Brain microvascular endothelial cell (primary cell): Measurements from ENCODE around the gene GDF11.

Experiments used
- DNase-seq: peaks from one replicate; pipeline ENCODE4 v3.0.0-alpha.2; 2020
- H3K27ac ChIP-seq: fragments of 250-450 bp; sonication (Bioruptor Pico); 2 replicates; pipeline ENCODE4 v1.5.1; 2020; ENCODE audit warnings: mild to moderate bottlenecking, moderate library complexity
- H3K27me3 ChIP-seq: fragments of 250-450 bp; sonication (Bioruptor Pico); replicated peaks from 2 replicates; pipeline ENCODE4 v1.5.1; 2020; ENCODE audit warnings: mild to moderate bottlenecking
- H3K36me3 ChIP-seq: fragments of 250-450 bp; sonication (Bioruptor Pico); replicated peaks from 2 replicates; pipeline ENCODE4 v1.5.1; 2020; ENCODE audit warnings: mild to moderate bottlenecking
- H3K4me3 ChIP-seq: 2 replicates; pipeline ENCODE4 v1.5.1; 2011; ENCODE audit warnings: low read depth, mild to moderate bottlenecking, control low read depth, low read length, moderate library complexity
- in situ Hi-C: cut with HindIII; loops from 2 replicates; pipeline ENCODE4 v1.10.0; 2017; ENCODE audit warnings: low sequenced_read_pairs, low pct_ligation_motif_present
- TF ChIP-seq, protein P1 (sequence below): IDR thresholded peaks from 2 replicates; pipeline ENCODE4 v1.5.1; 2011; ENCODE audit warnings: low read depth, mild to moderate bottlenecking, moderate library complexity, low read length, control low read depth, inconsistent platforms; ENCODE audit errors: missing control alignments

Gene GDF11

GRCh38 chr12:55696796-55697462 is 46.0 kb upstream of the GDF11 start:
- no peak for DNase-seq
- H3K4me3 ChIP-seq = no peak overlapping the region
- H3K36me3 ChIP-seq = no peaks in the 10 kb centered on the region
- H3K27ac ChIP-seq = no peak overlapping the region
- no peaks in the 10 kb centered on the region for H3K27me3 ChIP-seq
- in situ Hi-C loops = no loop called here
- TF ChIP-seq, protein P1, sequence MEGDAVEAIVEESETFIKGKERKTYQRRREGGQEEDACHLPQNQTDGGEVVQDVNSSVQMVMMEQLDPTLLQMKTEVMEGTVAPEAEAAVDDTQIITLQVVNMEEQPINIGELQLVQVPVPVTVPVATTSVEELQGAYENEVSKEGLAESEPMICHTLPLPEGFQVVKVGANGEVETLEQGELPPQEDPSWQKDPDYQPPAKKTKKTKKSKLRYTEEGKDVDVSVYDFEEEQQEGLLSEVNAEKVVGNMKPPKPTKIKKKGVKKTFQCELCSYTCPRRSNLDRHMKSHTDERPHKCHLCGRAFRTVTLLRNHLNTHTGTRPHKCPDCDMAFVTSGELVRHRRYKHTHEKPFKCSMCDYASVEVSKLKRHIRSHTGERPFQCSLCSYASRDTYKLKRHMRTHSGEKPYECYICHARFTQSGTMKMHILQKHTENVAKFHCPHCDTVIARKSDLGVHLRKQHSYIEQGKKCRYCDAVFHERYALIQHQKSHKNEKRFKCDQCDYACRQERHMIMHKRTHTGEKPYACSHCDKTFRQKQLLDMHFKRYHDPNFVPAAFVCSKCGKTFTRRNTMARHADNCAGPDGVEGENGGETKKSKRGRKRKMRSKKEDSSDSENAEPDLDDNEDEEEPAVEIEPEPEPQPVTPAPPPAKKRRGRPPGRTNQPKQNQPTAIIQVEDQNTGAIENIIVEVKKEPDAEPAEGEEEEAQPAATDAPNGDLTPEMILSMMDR = no peak

DNA sequence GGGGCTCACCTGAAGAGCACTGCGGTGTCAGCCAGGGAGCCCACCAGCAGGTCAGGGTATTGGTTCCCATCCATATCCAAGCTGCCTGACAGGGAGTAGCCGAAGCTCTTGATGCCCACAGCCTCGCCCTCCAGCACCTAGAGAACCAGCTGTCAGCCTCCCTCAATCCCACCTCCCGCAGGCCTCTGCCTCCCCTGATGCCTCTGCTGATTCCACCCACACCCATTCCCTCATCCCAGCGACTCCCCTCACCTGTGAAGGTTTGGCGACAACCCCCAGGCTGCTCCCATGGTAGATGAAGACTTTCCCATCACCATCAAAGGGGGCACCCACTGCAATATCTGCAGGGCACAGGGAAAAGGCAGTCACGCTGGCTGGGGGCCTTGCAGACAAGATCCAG is 45.2 kb upstream of the GDF11 start:
- Histone ChIP-seq H3K36me3 (no peaks in the 10 kb centered on the region), H3K27me3 (no peaks in the 10 kb centered on the region), H3K4me3 (no peak overlapping the region), H3K27ac (no peak overlapping the region)
- in situ Hi-C loops = no loop called here
- TF ChIP-seq, protein P1 = no peak
- no peak for DNase-seq

GRCh38 chr12:55698241-55698955 is 44.5 kb upstream of the GDF11 start:
- DNase-seq = no peak
- TF ChIP-seq, protein P1 = no peak
- Histone ChIP-seq H3K27ac (no peak overlapping the region), H3K36me3 (no peaks in the 10 kb centered on the region), H3K4me3 (no peak overlapping the region), H3K27me3 (no peaks in the 10 kb centered on the region)
- in situ Hi-C loops = no loop called here

- in situ Hi-C loops = no loop called here
- Histone ChIP-seq H3K36me3 (no peaks in the 10 kb centered on the region), H3K27me3 (no peaks in the 10 kb centered on the region), H3K27ac (no peak overlapping the region), H3K4me3 (no peak overlapping the region)
- TF ChIP-seq, protein P1 = no peak
- no peak for DNase-seq
Observed at GRCh38 chr12:55698965-55699364, 44.0 kb upstream of the GDF11 start.

GRCh38 chr12:55699471-55700055 is 43.4 kb upstream of the GDF11 start:
- Histone ChIP-seq H3K27me3 (no peaks in the 10 kb centered on the region), H3K27ac (no peak overlapping the region), H3K4me3 (no peak overlapping the region), H3K36me3 (no peaks in the 10 kb centered on the region)
- in situ Hi-C loops = no loop called here
- DNase-seq = no peak
- TF ChIP-seq, protein P1 = no peak
